Measurements from ENCODE around the gene PPP1R12C. TPM values are rescaled to one million over a fixed set of nuclear protein-coding genes. Genes with fewer than 3 reads are reported as not detected.
A peak's percentile ranks its signal among the peaks of the same experiment; 100 is the strongest.
"Not testable (repeated sequence)": the region's sequence is repeated elsewhere in the genome, so short reads cannot be mapped to it uniquely, and the experiment has no call there.

Gene PPP1R12C
- total RNA-seq, 2 experiments from 2014 or later, result 123 to 136 TPM

DNA sequence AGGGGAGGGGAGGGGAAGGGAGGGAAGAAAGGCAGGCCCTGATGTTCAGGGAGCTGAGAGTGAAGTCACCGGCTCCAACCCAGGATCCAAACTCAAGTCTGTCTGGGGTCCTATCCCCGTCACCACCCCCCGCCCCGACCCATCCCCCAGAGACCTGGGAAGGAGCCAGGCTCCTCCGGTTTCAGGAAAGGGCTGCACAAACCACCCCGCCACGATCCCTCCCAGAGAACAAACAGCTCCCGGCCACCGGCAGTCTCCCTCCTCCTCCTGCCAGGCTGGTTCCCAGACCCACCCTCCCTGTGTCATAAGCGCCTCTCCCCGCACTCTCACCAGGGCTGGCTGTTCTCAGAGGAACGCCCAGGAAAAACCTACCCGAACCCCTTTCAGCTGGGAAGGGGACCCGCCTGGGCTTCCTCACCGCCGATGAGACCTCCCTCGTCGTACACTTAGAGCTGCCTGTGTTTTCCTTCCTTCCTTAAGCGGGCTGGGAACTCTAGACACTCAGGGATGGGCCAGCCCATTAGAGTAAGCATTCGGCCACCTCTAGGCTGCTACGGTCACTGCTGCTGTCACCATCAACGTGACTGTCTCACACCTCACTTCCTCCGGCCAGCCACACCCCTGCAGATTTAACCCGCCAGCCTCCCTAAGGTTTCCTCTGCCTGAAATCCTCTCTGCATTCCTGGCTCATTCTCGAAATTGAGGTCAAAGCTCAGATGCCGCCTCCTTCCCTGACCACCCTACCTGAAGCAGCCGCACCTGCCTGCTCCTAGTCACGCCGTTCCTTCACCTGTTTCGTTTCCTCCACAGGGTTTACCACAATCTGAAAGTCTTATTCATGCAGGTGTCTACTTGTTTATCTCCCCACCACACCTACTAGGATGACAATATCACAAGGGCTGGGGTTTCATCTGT, 48.2 kb downstream of the PPP1R12C start:
- Histone ChIP-seq H3K4me3 (ENCODE audit: low read length) (no peak overlapping the region), H3K36me3 (ENCODE audit: insufficient read depth, low read length) (no peaks in the 10 kb centered on the region), H3K9me3 (ENCODE audit: control insufficient read depth in 1 of 2, insufficient read depth in 1 of 2, low read length in 2 of 2) (peaks cover 0 to 32% of the 10 kb centered on the region in 2 experiments), H3K27me3 (ENCODE audit: control insufficient read depth in 1 of 2, insufficient read depth in 2 of 2, low read length in 2 of 2) (peaks cover 38 to 59% of the 10 kb centered on the region in 2 experiments), H3K4me1 (ENCODE audit: insufficient read depth, low read length) (peaks cover 11% of the 10 kb centered on the region), H3K27ac (ENCODE audit: low read depth in 1 of 2, low read length in 2 of 2) (no peak overlapping the region)
- peaks cover 18% of the 10 kb centered on the region for H3K4me1 Mint-ChIP-seq (ENCODE audit: low read depth)
- TF ChIP-seq, protein P1, sequence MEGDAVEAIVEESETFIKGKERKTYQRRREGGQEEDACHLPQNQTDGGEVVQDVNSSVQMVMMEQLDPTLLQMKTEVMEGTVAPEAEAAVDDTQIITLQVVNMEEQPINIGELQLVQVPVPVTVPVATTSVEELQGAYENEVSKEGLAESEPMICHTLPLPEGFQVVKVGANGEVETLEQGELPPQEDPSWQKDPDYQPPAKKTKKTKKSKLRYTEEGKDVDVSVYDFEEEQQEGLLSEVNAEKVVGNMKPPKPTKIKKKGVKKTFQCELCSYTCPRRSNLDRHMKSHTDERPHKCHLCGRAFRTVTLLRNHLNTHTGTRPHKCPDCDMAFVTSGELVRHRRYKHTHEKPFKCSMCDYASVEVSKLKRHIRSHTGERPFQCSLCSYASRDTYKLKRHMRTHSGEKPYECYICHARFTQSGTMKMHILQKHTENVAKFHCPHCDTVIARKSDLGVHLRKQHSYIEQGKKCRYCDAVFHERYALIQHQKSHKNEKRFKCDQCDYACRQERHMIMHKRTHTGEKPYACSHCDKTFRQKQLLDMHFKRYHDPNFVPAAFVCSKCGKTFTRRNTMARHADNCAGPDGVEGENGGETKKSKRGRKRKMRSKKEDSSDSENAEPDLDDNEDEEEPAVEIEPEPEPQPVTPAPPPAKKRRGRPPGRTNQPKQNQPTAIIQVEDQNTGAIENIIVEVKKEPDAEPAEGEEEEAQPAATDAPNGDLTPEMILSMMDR (IDR thresholded peaks at IDR 0.05), result no peak
- ChIA-PET POLR2A (no interaction called here), CTCF (interaction anchor here (1.2 kb wide), 1 partner anchor 11 kb away, joined by 3 read pairs; no protein-coding TSS in a partner anchor)
- peak overlapping the region; percentile 70 for H3K4me3 Mint-ChIP-seq
- DNase-seq (peak in 1 of 14 experiments; percentile 29), ATAC-seq (ENCODE audit: poor library complexity) (peak; percentile 63)
- H3K36me3 Mint-ChIP-seq (ENCODE audit: low read depth), result no peaks in the 10 kb centered on the region
- intact Hi-C loops (cut with DNase I, micrococcal nuclease), result no loop called here
- H3K27ac Mint-ChIP-seq, result no peak overlapping the region
- no peaks in the 10 kb centered on the region for H3K9me3 Mint-ChIP-seq
- peaks cover 77% of the 10 kb centered on the region for H3K27me3 Mint-ChIP-seq

DNA sequence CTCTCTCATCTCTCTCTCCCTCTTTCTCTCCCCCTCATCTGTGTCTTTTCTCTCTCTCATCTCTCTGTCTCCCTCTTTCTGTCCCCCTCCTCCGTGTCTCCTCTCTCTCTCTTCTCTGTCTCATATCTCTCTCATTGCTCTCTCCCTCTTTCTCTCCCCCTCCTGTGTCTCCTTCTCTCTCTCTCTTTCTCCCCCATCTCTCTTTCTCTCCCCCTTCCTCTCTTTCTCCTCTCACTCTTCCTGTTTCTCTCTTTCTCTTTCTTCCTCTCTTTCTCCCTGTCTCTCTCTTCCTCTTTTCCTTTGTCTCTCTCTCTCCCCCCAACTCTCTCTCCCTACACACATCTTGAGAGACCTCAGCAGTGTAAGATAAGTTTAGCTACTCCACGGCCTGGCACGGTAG, 49.6 kb downstream of the PPP1R12C start:
- ATAC-seq (ENCODE audit: poor library complexity), result no peak
- H3K4me3 Mint-ChIP-seq, result no peak overlapping the region
- intact Hi-C loops (cut with DNase I, micrococcal nuclease), result no loop called here
- no peak overlapping the region for H3K27ac ChIP-seq (ENCODE audit: low read depth in 1 of 2, low read length in 2 of 2)
- H3K9me3 Mint-ChIP-seq, result no peaks in the 10 kb centered on the region
- H3K4me3 ChIP-seq (ENCODE audit: low read length), result no peak overlapping the region
- CTCF ChIA-PET, result no interaction called here
- TF ChIP-seq, protein P1 (IDR thresholded peaks at IDR 0.05), result no peak
- H3K27me3 Mint-ChIP-seq, result peaks cover 72% of the 10 kb centered on the region
- peaks cover 0 to 26% of the 10 kb centered on the region in 2 experiments for H3K9me3 ChIP-seq (ENCODE audit: control insufficient read depth in 1 of 2, insufficient read depth in 1 of 2, low read length in 2 of 2)
- no peaks in the 10 kb centered on the region for H3K36me3 Mint-ChIP-seq (ENCODE audit: low read depth)
- peaks cover 18% of the 10 kb centered on the region for H3K4me1 ChIP-seq (ENCODE audit: insufficient read depth, low read length)
- H3K27me3 ChIP-seq (ENCODE audit: control insufficient read depth in 1 of 2, insufficient read depth in 2 of 2, low read length in 2 of 2), result peaks cover 36 to 58% of the 10 kb centered on the region in 2 experiments
- H3K4me1 Mint-ChIP-seq (ENCODE audit: low read depth), result peaks cover 23% of the 10 kb centered on the region
- POLR2A ChIA-PET, result no interaction called here
- no peak overlapping the region for H3K27ac Mint-ChIP-seq
- H3K36me3 ChIP-seq (ENCODE audit: insufficient read depth, low read length), result no peaks in the 10 kb centered on the region
- no peak for DNase-seq

DNA sequence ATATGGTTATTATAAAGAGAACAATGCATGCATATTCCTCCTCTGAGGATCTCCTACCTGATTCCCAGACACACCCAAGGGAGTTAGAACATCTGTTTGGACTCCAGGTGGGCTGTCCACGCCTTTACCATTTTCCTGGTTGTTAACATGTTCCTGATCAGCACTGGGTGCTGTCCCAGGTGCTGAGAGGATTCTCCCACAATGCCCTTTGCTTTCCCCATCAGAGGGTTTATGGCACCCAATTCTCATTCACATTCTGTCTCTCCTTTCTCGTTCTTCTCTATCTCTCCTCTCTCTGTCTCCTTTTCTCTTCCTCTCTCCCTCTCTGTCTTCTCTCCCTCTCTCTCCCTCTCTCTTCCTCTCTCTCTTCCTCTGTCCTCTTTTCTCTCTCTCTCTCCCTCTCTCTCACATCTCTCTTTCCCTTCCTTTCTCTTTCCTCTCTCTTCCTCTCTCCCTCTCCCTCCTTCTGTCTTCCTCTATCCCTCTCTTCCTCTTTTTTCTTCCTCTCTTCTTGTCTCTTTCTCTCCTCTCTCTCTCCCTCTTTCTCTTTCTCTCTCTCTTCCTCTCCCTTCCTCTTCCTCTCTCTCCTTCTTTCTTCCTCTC, 51.2 kb downstream of the PPP1R12C start:
- TF ChIP-seq, protein P1 (IDR thresholded peaks at IDR 0.05), result no peak
- intact Hi-C loops (cut with DNase I, micrococcal nuclease), result no loop called here
- H3K4me1 ChIP-seq (ENCODE audit: insufficient read depth, low read length), result peaks cover 33% of the 10 kb centered on the region
- H3K27me3 Mint-ChIP-seq, result peaks cover 55% of the 10 kb centered on the region
- DNase-seq, result no peak
- no peaks in the 10 kb centered on the region for H3K36me3 Mint-ChIP-seq (ENCODE audit: low read depth)
- no peak overlapping the region for H3K4me3 Mint-ChIP-seq
- no peak overlapping the region for H3K4me3 ChIP-seq (ENCODE audit: low read length)
- no peaks in the 10 kb centered on the region for H3K9me3 Mint-ChIP-seq
- H3K4me1 Mint-ChIP-seq (ENCODE audit: low read depth), result peaks cover 15% of the 10 kb centered on the region
- H3K9me3 ChIP-seq (ENCODE audit: control insufficient read depth in 1 of 2, insufficient read depth in 1 of 2, low read length in 2 of 2), result peaks cover 0 to 17% of the 10 kb centered on the region in 2 experiments
- H3K27me3 ChIP-seq (ENCODE audit: control insufficient read depth in 1 of 2, insufficient read depth in 2 of 2, low read length in 2 of 2), result peaks cover 29 to 43% of the 10 kb centered on the region in 2 experiments
- H3K27ac Mint-ChIP-seq, result no peak overlapping the region
- no peak overlapping the region for H3K27ac ChIP-seq (ENCODE audit: low read depth in 1 of 2, low read length in 2 of 2)
- ChIA-PET POLR2A (no interaction called here), CTCF (no interaction called here)
- no peak for ATAC-seq (ENCODE audit: poor library complexity)
- no peaks in the 10 kb centered on the region for H3K36me3 ChIP-seq (ENCODE audit: insufficient read depth, low read length)

DNA sequence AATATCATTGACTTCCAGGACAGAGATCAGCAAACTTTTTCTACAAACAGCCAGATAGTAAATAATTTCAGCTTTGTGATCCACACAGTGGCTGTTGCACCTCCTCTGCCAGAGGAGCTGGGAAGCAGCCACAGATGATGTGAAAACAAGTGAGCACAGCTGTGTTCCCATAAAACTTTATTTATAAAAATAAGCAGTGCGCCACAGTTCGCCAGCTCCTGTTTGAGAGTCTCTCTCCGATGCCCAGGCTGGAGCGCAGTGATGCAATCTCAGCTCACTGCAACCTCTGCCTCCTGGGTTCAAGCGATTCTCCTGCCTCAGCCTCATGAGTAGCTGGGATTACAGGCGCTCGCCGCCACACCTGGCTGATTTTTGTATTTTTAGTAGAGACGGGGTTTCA, 51.9 kb downstream of the PPP1R12C start:
- H3K27ac ChIP-seq (ENCODE audit: low read depth in 1 of 2, low read length in 2 of 2); H3K4me3 Mint-ChIP-seq; CTCF ChIA-PET; DNase-seq; H3K4me3 ChIP-seq (ENCODE audit: low read length); intact Hi-C loops (cut with DNase I, micrococcal nuclease); H3K9me3 Mint-ChIP-seq; ATAC-seq (ENCODE audit: poor library complexity); H3K36me3 ChIP-seq (ENCODE audit: insufficient read depth, low read length); H3K27ac Mint-ChIP-seq; POLR2A ChIA-PET; H3K36me3 Mint-ChIP-seq (ENCODE audit: low read depth): not testable (repeated sequence)
- H3K9me3 ChIP-seq (ENCODE audit: control insufficient read depth in 1 of 2, insufficient read depth in 1 of 2, low read length in 2 of 2), result peaks cover 0 to 15% of the 10 kb centered on the region in 2 experiments
- Mint-ChIP-seq H3K4me1 (ENCODE audit: low read depth) (peaks cover 15% of the 10 kb centered on the region), H3K27me3 (peaks cover 48% of the 10 kb centered on the region)
- H3K4me1 ChIP-seq (ENCODE audit: insufficient read depth, low read length), result peaks cover 33% of the 10 kb centered on the region
- H3K27me3 ChIP-seq (ENCODE audit: control insufficient read depth in 1 of 2, insufficient read depth in 2 of 2, low read length in 2 of 2), result peaks cover 26 to 36% of the 10 kb centered on the region in 2 experiments

Data from CD4-positive, alpha-beta T cell (primary cell).